Activated T-cell treated with anti-CD3 and anti-CD28 coated beads for 24 hours (primary cell): Measurements from ENCODE around the gene GOLGA6L9.
"Not testable (repeated sequence)": the region's sequence is repeated elsewhere in the genome, so short reads cannot be mapped to it uniquely, and the experiment has no call there.

ENCODE experiments used
- DNase-seq: peaks from one replicate; pipeline ENCODE4 v3.0.0-alpha.2; 2020; ENCODE audit warnings: low read depth

The GOLGA6L9 gene, protein sequence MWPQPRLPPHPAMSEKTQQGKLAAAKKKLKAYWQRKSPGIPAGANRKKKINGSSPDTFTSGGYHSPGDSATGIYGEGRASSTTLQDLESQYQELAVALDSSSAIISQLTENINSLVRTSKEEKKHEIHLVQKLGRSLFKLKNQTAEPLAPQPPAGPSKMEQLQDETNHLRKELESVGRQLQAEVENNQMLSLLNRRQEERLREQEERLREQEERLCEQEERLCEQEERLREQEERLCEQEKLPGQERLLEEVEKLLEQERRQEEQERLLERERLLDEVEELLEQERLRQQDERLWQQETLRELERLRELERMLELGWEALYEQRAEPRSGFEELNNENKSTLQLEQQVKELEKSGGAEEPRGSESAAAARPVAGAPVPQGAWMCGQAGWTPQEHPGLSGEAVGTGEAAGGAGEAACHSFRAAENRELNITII

DNA sequence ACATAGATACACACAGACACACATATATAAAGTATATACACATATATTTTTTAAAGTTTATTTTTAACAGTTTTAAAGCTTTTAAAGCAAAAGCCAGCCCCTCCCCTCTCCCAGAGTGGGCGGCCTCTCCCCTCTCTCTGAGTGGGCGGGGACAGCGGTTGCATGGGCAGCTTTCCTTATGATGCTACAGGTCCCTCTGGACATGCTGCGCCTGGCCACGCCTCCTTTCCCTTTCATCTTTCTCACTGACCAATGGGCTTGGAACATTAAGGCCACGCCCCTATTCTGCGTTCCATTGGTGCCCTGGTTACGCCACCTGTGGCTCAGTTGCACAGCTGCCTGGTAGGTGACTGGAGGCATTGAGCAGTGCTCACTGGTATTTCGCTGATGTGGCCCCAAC lies at the start of gene GOLGA6L9:
Gene GOLGA6L9, plus strand, starts transcription at position 124 of the 400 bp plus-strand sequence. Its CDS starts 264 bp downstream, at position 388.
- not testable (repeated sequence) for DNase-seq

DNA sequence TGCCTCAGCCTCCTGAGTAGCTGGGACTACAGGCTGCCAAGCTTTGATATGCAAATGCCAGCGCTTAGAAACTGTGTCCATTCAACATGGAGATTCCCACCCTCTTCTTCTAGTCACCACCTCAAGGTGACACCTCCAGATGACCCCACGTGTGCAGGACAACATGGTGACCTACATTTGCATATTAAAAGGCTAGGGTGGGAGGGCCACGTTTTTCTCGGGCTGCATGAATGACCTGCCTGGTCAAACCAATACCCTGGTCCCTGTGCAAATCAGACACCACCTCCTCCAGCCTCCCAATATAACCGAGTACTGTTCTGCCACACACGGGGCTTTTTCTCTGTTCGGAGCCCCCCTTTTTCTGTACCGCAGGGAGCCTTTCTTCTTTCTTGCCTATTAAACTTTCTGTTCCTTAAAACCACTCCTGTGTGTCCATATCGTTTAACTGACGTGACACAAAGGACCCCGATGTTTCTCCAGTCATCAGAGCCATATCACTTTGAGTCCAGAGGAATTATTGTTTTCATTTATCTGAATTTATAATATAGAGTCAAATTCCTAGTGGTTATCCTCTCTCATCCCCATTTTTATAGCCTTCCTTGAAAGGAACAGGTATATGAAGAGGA lies 48.2 kb upstream of the GOLGA6L9 start:
- not testable (repeated sequence) for DNase-seq

DNA sequence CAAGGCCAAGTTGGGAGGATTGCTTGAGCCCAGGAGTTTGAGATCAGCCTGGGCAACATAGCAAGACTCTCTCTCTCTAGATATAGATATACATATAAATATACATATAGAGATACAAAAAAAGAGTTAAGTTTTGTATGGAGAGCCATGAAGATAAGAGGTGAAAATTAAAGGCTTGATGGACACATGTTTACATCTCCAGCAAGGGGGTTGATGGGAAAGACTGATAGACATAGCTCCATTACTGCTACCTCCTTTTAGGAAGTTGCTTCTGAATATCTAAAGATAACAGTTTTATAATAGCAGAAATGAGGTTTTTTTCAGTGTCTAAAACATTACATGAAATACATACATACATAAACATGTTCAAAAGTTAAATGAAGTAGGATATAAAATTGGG lies 42.4 kb upstream of the GOLGA6L9 start:
- DNase-seq = not testable (repeated sequence)

DNA sequence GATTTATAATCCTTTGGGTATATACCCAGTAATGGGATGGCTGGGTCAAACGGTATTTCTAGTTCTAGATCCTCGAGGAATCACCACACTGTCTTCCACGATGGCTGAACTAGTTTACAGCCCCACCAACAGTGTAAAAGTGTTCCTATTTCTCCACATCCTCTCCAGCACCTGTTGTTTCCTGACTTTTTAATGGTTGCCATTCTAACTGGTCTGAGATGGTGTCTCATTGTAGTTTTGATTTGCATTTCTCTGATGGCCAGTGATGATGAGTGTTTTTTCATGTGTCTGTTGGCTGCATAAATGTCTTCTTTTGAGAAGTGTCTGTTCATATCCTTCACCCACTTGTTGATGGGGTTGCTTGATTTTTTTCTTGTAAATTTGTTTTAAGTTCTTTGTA lies 39.5 kb upstream of the GOLGA6L9 start:
- DNase-seq = not testable (repeated sequence)

DNA sequence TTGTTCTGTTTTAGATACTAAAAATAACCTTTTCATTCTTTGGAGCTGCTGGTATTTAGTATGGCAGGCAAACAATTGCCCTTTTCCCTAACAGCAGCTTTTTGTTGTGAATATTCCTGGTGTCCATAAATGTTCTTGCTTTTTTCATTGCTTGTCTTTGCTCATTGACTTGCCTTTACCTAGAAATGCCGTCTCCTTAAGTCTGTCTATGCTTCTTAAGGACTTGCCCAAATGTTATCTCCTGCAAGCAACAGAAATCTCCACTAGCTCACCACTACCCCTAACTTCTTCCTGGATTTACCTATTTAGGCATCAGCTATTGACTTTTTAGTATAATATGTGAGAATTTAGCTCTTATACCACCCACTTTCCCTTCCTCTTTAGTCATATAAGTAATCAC lies 37.5 kb upstream of the GOLGA6L9 start:
- DNase-seq = not testable (repeated sequence)

DNA sequence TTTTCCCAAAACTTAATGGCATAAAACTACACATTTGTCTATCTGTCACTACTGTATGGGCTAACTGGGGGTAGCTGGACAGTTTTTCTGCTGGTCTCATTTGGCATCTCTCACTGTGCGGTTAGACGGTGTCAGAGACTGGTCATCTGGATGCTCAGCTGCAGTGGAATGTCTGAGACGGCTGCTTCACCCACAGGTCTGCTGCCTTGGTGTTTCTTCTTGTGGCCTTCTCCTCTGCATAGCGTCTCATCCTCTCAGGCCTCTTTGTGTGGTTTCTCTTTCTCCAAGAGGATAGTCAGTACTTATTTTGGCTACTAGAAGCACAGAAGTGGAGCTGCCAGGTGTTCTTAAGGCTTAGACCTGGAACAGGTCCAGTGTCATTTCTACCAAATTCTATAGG lies 35.9 kb upstream of the GOLGA6L9 start:
- no peak for DNase-seq

DNA sequence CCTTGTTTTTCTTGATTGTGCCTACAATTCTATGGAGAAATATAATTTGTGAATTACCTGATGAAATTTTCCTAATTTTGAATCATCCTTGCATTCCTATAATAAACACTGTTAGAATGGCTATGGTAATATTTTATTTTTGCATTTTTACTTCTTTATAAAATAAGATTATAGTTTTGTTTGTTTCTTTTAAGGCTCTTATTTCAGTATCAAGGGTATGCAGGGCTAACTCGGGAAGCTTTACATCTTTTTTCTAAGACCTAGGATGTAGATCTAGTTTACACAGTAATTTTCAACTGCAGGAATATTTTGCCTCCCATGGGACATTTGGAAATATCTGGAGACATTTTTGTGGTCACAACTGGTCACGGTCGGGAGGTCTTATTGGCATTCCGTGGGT lies 33.8 kb upstream of the GOLGA6L9 start:
- DNase-seq = not testable (repeated sequence)

DNA sequence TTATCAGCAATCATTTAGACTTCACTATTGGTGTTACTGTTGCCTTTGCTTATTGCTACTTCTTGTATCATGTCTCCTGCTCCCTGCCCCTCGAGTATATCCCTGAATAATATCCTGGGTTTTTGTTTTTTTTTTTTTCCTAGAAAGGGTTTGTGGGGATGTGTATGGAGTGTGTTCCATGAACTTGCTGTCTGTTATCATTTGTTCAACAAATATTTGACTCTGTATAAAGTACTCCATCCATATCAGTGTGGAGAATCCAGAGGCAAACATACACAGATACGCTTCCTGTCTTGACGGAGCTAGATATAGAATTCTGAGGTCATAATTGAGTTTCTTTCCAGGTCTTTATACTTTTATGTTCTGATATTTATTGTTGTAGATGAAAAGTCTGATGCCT lies 31.8 kb upstream of the GOLGA6L9 start:
- no peak for DNase-seq

DNA sequence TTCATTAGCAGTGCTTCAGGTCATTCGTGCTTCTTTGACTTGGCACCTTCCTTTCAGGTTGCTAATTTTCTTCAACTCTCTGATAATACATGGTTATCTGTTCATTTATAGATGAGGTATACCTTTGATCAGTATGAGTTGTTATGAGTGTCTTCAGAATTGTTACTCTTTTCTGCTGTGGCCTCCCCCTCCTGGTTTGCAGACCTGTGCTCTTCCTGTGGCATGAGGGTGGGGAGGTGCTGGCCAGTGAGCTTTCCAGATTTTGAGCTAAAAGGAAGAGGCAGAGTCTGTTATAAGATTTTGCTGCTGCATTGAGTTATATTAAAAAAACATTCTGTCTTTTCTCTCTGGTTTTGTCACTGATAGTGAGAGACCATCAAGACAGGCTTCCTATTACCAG lies 30.8 kb upstream of the GOLGA6L9 start:
- no peak for DNase-seq

DNA sequence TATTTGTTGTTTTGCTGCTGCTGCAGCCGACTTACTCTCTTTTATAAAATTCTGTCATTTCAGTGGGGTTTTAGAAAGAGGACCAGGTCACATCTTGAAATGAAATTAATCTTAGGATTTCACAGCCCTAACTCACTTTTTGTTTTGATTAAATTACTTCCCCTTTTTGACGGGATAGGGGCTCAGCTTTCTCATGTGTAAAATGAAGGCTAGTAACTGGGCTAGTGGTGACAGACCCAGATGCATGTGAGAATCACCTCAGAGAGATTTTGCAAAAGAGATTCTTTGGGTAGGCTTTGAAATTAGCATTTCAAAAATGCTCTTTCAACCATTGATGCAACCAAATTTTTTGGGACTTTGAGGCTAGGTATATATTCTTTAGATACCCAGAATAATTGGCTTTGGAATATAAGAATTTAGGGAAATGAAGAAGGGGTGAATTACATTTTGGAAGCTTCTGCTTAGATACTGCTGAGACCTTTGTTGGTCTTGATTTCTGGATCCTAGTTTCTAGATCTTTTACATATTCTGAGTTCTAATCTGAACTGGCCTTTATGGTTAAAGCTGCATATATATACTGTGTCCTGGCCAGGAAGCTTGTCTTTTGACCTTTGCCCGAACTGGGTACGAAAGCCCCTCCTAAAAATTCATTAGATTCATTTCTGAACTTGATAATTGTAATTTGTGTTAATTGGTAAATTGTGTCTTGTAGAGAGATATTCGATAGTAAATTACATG lies 30.1 kb upstream of the GOLGA6L9 start:
- not testable (repeated sequence) for DNase-seq

DNA sequence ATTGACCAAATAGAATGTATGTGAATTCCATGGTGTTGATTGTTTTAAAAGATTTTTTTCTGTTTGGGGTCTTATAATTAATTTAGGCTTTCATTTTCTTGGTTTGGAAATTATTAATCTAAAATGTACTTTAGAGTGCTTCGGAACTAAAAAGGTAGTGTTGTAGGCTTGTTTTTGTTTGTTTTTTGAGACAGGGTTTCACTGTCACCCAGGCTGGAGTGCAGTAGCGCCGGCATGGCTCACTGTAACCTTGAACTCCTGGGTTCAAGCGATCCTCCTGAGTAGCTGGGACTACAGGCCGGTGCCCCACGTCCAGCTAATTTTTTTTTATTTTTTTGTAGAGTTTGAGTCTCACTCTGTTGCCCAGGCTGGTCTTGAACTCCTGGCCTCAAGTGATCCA lies 27.7 kb upstream of the GOLGA6L9 start:
- DNase-seq = not testable (repeated sequence)

DNA sequence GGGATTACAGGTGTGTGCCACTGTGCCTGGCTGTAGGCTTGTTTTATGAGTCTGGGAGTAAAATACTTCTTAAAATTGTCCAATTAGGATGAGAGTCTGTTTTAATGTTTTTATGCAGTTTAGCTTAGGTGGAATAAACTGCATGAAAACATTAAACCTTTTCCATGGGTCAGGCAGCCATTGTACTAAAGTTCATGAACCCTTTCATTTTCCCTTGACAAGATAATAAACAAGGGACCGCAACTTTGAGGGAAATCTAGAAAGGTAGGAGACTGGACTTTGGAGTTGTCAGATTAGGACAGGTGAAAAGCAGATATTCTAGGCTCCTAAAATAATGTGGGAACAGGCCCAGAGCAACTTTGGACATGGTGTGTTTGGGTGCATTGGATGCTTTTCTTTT lies 27.3 kb upstream of the GOLGA6L9 start:
- DNase-seq = not testable (repeated sequence)

DNA sequence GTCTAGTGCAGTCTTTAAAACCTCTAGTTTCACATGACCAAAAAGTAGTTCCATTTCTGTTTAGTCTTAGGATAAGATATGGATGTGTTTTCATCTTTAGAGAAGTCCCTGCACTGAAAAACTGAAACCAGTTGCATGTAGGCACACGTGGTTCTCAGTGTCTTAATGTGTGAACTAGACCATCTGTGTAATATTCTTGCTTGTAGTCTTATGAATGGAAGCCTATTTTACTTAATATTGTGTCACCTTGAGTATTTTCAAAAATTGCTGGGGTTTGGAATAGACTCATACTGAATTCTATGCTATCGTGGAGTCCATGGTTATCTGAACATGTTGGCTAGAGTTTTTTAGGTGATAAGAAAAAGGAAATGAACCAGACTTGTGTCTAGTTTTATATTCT lies 23.4 kb upstream of the GOLGA6L9 start:
- DNase-seq = not testable (repeated sequence)

DNA sequence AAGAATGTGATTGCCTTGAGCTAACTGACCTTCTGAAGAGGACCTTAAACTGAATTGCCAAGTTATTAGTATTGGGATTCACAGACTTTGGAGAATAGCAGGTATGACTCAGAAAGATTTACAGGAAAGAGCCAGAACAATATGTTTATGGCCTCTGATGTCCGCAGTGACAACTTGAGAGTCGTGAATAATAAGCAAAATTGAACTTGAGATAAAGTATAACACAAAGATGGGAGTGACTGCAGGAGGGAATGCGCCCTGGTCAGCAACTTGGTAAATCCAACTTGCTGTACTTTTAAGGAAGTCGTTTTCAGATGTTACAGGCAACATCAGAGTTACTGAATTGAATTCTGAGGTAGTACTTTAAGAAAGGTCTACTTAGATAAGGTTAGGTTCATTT lies 19.3 kb upstream of the GOLGA6L9 start:
- DNase-seq = not testable (repeated sequence)

DNA sequence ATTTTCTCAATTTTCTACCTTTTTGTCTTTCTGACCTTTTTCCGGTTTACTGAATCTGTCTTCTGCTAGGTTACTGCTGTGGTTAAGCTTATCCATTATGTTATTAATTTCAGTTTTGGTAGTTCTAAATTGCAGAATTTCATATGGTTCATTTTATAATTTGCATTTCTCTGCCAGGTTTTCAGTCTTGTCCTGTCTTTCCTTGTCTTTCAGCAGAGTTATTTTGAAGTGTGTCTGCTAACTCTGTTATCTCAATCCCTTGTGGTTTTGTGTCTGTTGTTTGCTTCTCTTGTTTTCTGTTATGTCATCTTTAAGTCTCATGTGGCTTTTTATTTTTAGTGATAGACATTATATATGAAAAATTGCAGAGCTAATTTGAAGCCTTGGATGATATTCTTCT lies 18.0 kb upstream of the GOLGA6L9 start:
- not testable (repeated sequence) for DNase-seq

DNA sequence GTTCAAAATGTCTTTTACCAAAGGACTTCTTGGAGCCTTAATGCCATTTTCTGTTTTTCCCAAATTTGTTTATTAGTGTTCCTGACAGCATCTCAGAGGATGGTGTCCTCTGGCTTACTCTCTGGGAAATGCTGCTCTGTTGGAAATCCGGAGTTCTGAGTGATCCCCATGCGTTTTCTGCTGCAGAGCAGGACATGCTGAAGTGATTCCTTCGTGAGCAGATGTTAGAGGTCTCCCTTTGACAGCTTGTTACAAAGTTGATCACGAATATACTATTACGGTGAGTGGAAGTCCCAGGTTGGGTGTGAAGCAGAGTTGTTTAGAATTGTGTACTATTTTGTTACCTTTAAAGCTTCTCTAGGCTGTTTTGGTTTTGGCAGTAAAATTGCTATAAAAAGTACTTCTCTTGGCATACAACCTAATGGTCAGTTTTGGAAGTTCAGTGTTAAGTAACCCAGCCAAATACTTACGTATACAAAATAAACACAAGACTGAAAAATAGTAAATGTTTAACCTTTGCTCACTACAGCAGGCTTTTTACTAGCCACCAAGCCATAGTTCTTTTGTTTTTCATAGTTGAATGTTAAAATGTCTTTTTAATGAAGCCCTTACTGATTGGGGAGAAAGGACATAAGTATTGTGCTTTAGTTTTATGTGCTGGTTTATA lies 15.0 kb upstream of the GOLGA6L9 start:
- DNase-seq = not testable (repeated sequence)

DNA sequence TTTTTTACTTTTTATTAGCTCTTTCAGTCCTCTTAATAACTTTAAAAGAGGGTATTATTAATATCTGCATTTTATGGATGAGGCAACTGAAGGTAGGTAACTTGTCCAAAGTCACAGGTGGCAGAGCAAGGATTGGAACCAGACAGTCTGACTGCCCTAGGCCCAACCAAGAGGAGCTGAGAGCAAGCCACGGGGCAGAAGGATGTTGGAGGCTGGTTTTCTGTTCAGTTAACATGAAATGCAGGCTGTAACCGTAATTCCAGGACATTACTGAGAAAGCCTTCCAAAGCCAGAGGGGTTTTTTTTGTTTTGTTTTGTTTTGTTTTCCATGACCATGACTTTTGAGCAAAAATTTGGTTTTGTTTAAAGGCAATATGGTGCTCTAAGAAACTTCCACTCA lies 9.1 kb upstream of the GOLGA6L9 start:
- DNase-seq = not testable (repeated sequence)

DNA sequence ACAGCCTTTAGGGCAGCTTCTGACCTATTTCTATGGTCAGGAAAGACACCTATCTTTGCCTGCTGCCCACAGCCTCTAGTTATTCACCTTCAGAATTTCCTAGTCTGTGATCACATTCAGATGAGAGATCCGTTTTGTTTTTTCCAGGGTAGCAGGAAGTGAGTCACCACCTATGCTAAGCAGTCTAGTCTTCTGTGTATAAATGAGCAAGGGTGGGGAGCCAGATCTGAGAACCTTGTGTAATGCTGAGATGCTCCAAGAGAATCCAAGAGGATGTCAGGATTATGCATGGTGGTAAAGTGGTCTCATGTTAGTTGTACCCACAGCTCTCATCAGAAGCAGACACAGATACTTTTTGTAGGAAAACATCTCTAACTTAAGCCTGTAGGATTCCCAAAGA lies 8.7 kb upstream of the GOLGA6L9 start:
- DNase-seq = not testable (repeated sequence)

DNA sequence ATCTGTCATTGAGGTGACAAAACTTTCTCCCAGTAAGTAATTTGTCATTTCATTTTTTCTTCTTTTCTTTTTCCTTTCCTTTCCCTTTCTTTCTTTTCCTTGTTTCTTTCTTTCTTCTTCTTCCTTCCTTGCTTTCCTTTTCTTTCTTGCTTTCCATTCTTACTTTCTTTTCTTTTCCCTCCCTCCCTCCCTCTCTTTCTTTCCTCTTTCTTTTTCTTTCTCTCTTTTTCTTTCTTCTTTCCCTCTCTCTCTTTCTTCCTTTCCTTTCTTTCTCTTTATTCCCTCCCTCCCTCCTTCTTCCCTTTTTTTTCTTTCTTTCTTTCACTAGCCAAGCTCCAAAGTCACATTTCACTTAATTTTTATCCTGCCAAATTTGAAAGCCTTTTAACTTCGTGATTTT lies 2.5 kb upstream of the GOLGA6L9 start:
- DNase-seq = not testable (repeated sequence)

DNA sequence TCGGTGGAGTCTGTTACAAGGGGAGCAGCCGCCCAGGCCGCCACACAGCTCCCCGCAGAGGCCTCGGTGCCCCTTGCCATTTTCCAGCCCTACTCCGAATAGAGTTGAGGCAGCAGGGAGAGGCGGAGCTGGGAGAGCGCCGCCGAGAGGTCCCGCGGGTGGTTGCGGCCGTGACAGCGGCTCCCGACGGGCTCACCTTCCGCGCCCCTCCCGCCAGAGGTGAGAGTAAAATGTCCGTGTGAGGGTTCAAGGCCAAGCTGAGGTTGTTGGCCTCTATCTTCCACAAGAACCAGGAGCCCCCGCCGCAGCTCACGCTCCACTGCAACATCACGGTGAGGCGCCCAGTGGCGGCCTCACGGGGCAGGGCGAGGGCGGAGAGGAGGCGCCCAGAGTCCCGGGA lies 15.8 kb downstream of the GOLGA6L9 start:
- not testable (repeated sequence) for DNase-seq

DNA sequence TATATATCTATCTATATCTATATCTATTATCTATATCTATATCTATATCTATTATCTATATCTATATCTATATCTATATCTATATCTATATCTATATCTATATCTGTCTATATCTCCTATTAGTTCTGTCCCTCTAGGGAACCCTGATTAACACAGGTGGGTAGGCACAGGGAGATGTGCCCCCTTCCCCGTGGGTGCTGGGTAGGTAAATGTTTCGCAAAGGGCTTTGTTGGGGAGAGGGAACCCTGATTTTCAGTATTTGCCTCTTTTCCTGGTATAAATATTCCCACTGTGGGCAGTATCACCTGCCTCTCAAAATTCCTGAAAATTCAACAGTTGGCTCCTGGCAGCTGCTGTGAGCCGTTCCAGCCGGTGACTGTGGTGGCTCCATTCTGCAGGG lies 27.7 kb downstream of the GOLGA6L9 start:
- not testable (repeated sequence) for DNase-seq

DNA sequence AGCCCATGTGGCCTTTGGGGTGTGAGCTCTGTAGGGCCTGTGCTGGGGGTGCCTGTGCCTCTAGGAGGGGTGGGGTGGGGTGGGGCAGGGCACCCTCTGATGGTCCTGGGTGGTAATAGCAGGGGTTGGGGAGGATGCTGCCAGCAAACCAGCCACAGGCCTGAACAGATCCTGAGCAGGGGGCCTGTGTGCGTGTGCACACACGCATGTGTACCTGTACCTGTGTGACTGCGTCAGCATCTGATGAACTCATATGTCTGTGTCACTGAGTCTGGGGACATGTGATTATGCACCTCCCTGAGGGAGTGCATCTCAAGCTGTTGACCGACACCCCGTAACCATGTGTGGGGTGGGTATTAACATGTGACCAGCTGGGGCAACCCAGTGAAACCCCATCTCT lies 36.0 kb downstream of the GOLGA6L9 start:
- not testable (repeated sequence) for DNase-seq
